ENCODE measurements around the gene POU6F1.
A peak's percentile ranks its signal among the peaks of the same experiment; 100 is the strongest.
"Not testable (repeated sequence)": the region's sequence is repeated elsewhere in the genome, so short reads cannot be mapped to it uniquely, and the experiment has no call there.

POU6F1 gene

GRCh38 chr12:51227112-51227511 is 9.2 kb upstream of the POU6F1 start:
- DNase-seq (ENCODE audit: low spot score), result not testable (repeated sequence)

GRCh38 chr12:51225771-51226170 is 7.9 kb upstream of the POU6F1 start:
- DNase-seq (ENCODE audit: low spot score), result no peak

GRCh38 chr12:51225234-51225633 is 7.4 kb upstream of the POU6F1 start:
- no peak for DNase-seq (ENCODE audit: low spot score)

- DNase-seq (ENCODE audit: low spot score), result no peak
These were observed 6.8 kb upstream of the POU6F1 start for GRCh38 chr12:51224625-51225024.

GRCh38 chr12:51222461-51222860 is 4.6 kb upstream of the POU6F1 start:
- no peak for DNase-seq (ENCODE audit: low spot score)

- DNase-seq (ENCODE audit: low spot score), result not testable (repeated sequence)
These were observed 2.0 kb upstream of the POU6F1 start for GRCh38 chr12:51219857-51220256.

GRCh38 chr12:51219322-51219721 is 1.5 kb upstream of the POU6F1 start:
- no peak for DNase-seq (ENCODE audit: low spot score)

GRCh38 chr12:51218607-51219161 is 822 bp upstream of the POU6F1 start:
- no peak for DNase-seq (ENCODE audit: low spot score)

GRCh38 chr12:51217133-51217967 is 512 bp downstream of the POU6F1 start:
- DNase-seq (ENCODE audit: low spot score), result peak; percentile 56

- DNase-seq (ENCODE audit: low spot score), result no peak
These were observed 1.2 kb downstream of the POU6F1 start for GRCh38 chr12:51216642-51217041.

- DNase-seq (ENCODE audit: low spot score), result no peak
These were observed 3.0 kb downstream of the POU6F1 start for GRCh38 chr12:51214895-51215294.

GRCh38 chr12:51210690-51211395 is 7.0 kb downstream of the POU6F1 start:
- no peak for DNase-seq (ENCODE audit: low spot score)

GRCh38 chr12:51209259-51209658 is 8.6 kb downstream of the POU6F1 start:
- no peak for DNase-seq (ENCODE audit: low spot score)

GRCh38 chr12:51208016-51208660 is 9.7 kb downstream of the POU6F1 start:
- no peak for DNase-seq (ENCODE audit: low spot score)

- no peak for DNase-seq (ENCODE audit: low spot score)
These were observed 12.5 kb downstream of the POU6F1 start for GRCh38 chr12:51205350-51205749.

GRCh38 chr12:51202718-51203117 is 15.1 kb downstream of the POU6F1 start:
- no peak for DNase-seq (ENCODE audit: low spot score)

GRCh38 chr12:51200806-51201205 is 17.1 kb downstream of the POU6F1 start:
- DNase-seq (ENCODE audit: low spot score), result no peak

- no peak for DNase-seq (ENCODE audit: low spot score)
These were observed 17.7 kb downstream of the POU6F1 start for GRCh38 chr12:51200156-51200555.

GRCh38 chr12:51199366-51199945 is 18.4 kb downstream of the POU6F1 start:
- no peak for DNase-seq (ENCODE audit: low spot score)

GRCh38 chr12:51198568-51199365 is 19.1 kb downstream of the POU6F1 start:
- no peak for DNase-seq (ENCODE audit: low spot score)
